ENCODE results near the gene ACP3. TPM values are rescaled to one million over a fixed set of nuclear protein-coding genes. Genes with fewer than 3 reads are reported as not detected.
A peak's percentile ranks its signal among the peaks of the same experiment; 100 is the strongest.

Gene ACP3
- total and polyA plus RNA-seq, 2 of the 13 experiments (the other 11 are each of a cell fraction or from before 2014, with no cell fraction given): not detected

DNA sequence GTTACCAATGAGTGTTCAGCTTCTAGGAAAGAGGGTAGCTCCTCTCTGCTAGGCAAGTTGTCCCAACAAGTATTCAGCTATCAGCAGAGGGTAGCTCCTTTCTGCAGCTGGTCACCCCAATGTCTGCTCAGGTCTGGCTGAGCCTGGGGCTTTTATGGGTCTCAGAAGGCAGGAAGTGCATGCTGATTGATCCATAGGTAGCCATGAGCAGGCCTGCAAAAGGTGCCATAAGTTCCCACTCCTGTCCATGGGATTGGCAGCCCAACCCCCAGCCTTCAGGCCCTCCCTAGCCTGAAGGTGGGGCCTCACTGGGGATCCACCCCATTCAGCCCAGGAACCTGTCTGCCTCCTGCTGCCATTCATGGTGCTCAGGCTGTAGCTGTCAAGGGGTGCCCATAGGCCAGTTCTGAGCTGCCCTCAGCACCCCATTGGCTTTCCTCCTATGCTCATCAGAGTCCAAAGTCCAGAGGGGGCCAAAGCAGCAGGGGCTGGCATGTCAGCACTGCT is 65.5 kb downstream of the ACP3 start (continued):
- TF ChIP-seq PAXIP1 (CRISPR knock-in tag; conservative IDR thresholded peaks at IDR 0.05) (0 out of 2 replicates have a peak, but pooled peaks have one; percentile 20), MAFK (conservative IDR thresholded peaks at IDR 0.05 in 1 of 2, IDR thresholded peaks at IDR 0.05 in 1 of 2; ENCODE audit: low read length in 2 of 2) (no peak), POLR2AphosphoS5 (IDR thresholded peaks at IDR 0.05; ENCODE audit: low read depth, low read length) (no peak), GABPB1 (CRISPR knock-in tag; IDR thresholded peaks at IDR 0.05) (no peak), ZMAT3 (CRISPR knock-in tag; conservative IDR thresholded peaks at IDR 0.05) (no peak), ZNF644 (CRISPR knock-in tag; IDR thresholded peaks at IDR 0.05; ENCODE audit: low read depth) (peak; percentile 73; the same call in 1 of the 2 replicates), ZNF12 (CRISPR knock-in tag; IDR thresholded peaks at IDR 0.05) (0 out of 2 replicates have a peak, but pooled peaks have one; percentile 15), GLI4 (CRISPR knock-in tag; IDR thresholded peaks at IDR 0.05; ENCODE audit: borderline replicate concordance) (no peak), ZNF788 (CRISPR knock-in tag; IDR thresholded peaks at IDR 0.05; ENCODE audit: borderline replicate concordance) (no peak), ZNF891 (CRISPR knock-in tag; IDR thresholded peaks at IDR 0.05) (no peak), ZKSCAN5 (CRISPR knock-in tag; IDR thresholded peaks at IDR 0.05) (no peak), EHMT2 (IDR thresholded peaks at IDR 0.05; ENCODE audit: borderline replicate concordance, low read depth, low read length) (no peak), WIZ (CRISPR knock-in tag; IDR thresholded peaks at IDR 0.05) (no peak)
- TF ChIP-seq, protein P1, sequence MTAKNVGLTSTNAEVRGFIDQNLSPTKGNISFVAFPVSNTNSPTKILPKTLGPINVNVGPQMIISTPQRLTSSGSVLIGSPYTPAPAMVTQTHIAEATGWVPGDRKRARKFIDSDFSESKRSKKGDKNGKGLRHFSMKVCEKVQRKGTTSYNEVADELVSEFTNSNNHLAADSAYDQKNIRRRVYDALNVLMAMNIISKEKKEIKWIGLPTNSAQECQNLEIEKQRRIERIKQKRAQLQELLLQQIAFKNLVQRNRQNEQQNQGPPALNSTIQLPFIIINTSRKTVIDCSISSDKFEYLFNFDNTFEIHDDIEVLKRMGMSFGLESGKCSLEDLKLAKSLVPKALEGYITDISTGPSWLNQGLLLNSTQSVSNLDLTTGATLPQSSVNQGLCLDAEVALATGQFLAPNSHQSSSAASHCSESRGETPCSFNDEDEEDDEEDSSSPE (CRISPR knock-in tag; IDR thresholded peaks at IDR 0.05): no peak

All from HepG2 (cell line).